GM12878 (cell line): ENCODE measurements around the gene PDGFD. TPM values are rescaled to one million over a fixed set of nuclear protein-coding genes. Genes with fewer than 3 reads are reported as not detected.

Source experiments
- ATAC-seq: fragments of 200-7000 bp; cut with Tn5 transposase; 3 replicates; pipeline ENCODE4 v1.9.1; 2020; ENCODE audit warnings: mild to moderate bottlenecking, moderate library complexity
- BruUV-seq: library from RNA; stranded (reverse); fragments of 400-500 nt; replicated peaks from 2 replicates; lab custom pipeline; 2021; lab: Mats Ljungman, UMichigan
- CTCF ChIA-PET: fragments of 300-600 bp; sonication (Branson Sonifier 250); formaldehyde crosslinking; extraction: SDS; loops from one replicate; lab custom pipeline; 2021; ENCODE audit warnings: inconsistent platforms; lab: Yijun Ruan, JAX
- POLR2A ChIA-PET: fragments of 350-600 bp; formaldehyde crosslinking; extraction: SDS; loops from one replicate; lab custom pipeline; 2021; ENCODE audit warnings: inconsistent platforms; lab: Charles Lee
- RAD21 ChIA-PET: fragments of 300-600 bp; sonication (Branson Sonifier 250); formaldehyde crosslinking; loops from one replicate; lab custom pipeline; 2023; ENCODE audit warnings: antibody characterized with exemption; ENCODE audit not compliant: unreplicated experiment; lab: Charles Lee
- SMC1A ChIA-PET: fragments of 300-600 bp; sonication (Branson Sonifier 250); formaldehyde crosslinking; loops from one replicate; lab custom pipeline; 2023; ENCODE audit not compliant: unreplicated experiment, uncharacterized antibody; lab: Charles Lee
- DNase-seq: peaks from one replicate; pipeline ENCODE4 v3.0.0-alpha.2; 2011; ENCODE audit warnings: low read depth, low spot score
- FAIRE-seq: peaks from 3 replicates; lab custom pipeline; 2011; peaks lifted over from hg19 to GRCh38; lab: Jason Lieb, UNC
- H2AFZ ChIP-seq: 2 replicates; pipeline ENCODE4 v1.6.0; 2011; ENCODE audit warnings: low read depth, low read length, control low read depth; ENCODE audit not compliant: control insufficient read depth
- H3K27ac ChIP-seq: 2 replicates; pipeline ENCODE4 v1.5.1; 2011; ENCODE audit warnings: control low read depth; ENCODE audit not compliant: control insufficient read depth, insufficient read depth
- H3K27me3 ChIP-seq, 2 experiments: replicated peaks in 1 of 2; 2 replicates each; pipeline versions ENCODE4 v1.6.0 to v1.6.1; 2011; ENCODE audit warnings: low read length in 1 of 2; ENCODE audit not compliant: control insufficient read depth in 2 of 2, insufficient read depth in 2 of 2
- H3K36me3 ChIP-seq, 2 experiments: 2 replicates each; pipeline ENCODE4 v1.5.1; 2011; ENCODE audit warnings: low read length in 1 of 2; ENCODE audit not compliant: control insufficient read depth in 2 of 2, insufficient read depth in 2 of 2
- H3K4me1 ChIP-seq: 2 replicates; pipeline ENCODE4 v1.6.1; 2011; ENCODE audit warnings: mild to moderate bottlenecking, low read length, moderate library complexity, mixed read lengths; ENCODE audit not compliant: control insufficient read depth, insufficient read depth
- H3K4me2 ChIP-seq: 2 replicates; pipeline ENCODE4 v1.6.0; 2011; ENCODE audit warnings: control low read depth; ENCODE audit not compliant: control insufficient read depth, insufficient read depth
- H3K4me3 ChIP-seq: fragments of 200-600 bp; sonication (generic); 2 replicates; pipeline ENCODE4 v1.5.1; 2016
- H3K79me2 ChIP-seq: 2 replicates; pipeline ENCODE4 v1.6.0; 2011; ENCODE audit warnings: low read length; ENCODE audit not compliant: control insufficient read depth, insufficient read depth
- H3K9ac ChIP-seq: 2 replicates; pipeline ENCODE4 v1.8.0; 2011; ENCODE audit warnings: low read length, control low read depth, mixed read lengths; ENCODE audit not compliant: control insufficient read depth, insufficient read depth
- H3K9me3 ChIP-seq: replicated peaks from 3 replicates; pipeline ENCODE4 v1.5.1; 2011; ENCODE audit warnings: mild to moderate bottlenecking, low read length; ENCODE audit not compliant: control insufficient read depth, insufficient read depth
- H4K20me1 ChIP-seq: 2 replicates; pipeline ENCODE4 v1.6.0; 2011; ENCODE audit not compliant: control insufficient read depth, insufficient read depth
- ASH2L ChIP-seq: fragments of 300-600, 200-600 bp; sonication (generic); IDR thresholded peaks from 2 replicates; pipeline ENCODE4 v1.6.1; 2017; ENCODE audit warnings: low read depth, mild to moderate bottlenecking, borderline replicate concordance
- BACH1 ChIP-seq: fragments of 450-650 bp; IDR thresholded peaks from 2 replicates; pipeline ENCODE4 v1.6.1; 2017; ENCODE audit warnings: mild to moderate bottlenecking, borderline replicate concordance
- BCL3 ChIP-seq: IDR thresholded peaks from 2 replicates; pipeline ENCODE4 v1.6.1; 2011; ENCODE audit warnings: borderline replicate concordance, low read depth, mild to moderate bottlenecking, moderate library complexity, low read length; ENCODE audit not compliant: insufficient read depth, poor library complexity, severe bottlenecking
- EED ChIP-seq: sonication (generic); IDR thresholded peaks from 2 replicates; pipeline ENCODE4 v1.6.1; 2016; ENCODE audit warnings: antibody characterized with exemption, low read depth
- FOXK2 ChIP-seq: fragments of 450-650 bp; IDR thresholded peaks from 2 replicates; pipeline ENCODE4 v1.6.1; 2017; ENCODE audit warnings: mild to moderate bottlenecking, moderate library complexity
- JUNB ChIP-seq: IDR thresholded peaks from 2 replicates; pipeline ENCODE4 v1.6.1; 2016; ENCODE audit warnings: antibody characterized with exemption, mild to moderate bottlenecking
- MTA2 ChIP-seq: fragments of 450-650 bp; IDR thresholded peaks from 2 replicates; pipeline ENCODE4 v1.6.1; 2016; ENCODE audit warnings: low read depth, mild to moderate bottlenecking, moderate library complexity
- MYC ChIP-seq: IDR thresholded peaks from 2 replicates; pipeline ENCODE4 v1.6.1; 2011; ENCODE audit warnings: mild to moderate bottlenecking, low read length, moderate library complexity, inconsistent platforms; ENCODE audit not compliant: insufficient read depth, insufficient replicate concordance, insufficient read length, severe bottlenecking
- NBN ChIP-seq: fragments of 450-650 bp; IDR thresholded peaks from 2 replicates; pipeline ENCODE4 v1.6.1; 2016
- RB1 ChIP-seq: fragments of 450-650 bp; formaldehyde crosslinking; IDR thresholded peaks from 2 replicates; pipeline ENCODE4 v1.6.1; 2017; ENCODE audit warnings: mild to moderate bottlenecking, borderline replicate concordance
- SPI1 ChIP-seq: IDR thresholded peaks from 2 replicates; pipeline ENCODE4 v1.6.1; 2011; ENCODE audit warnings: low read depth, mild to moderate bottlenecking, low read length, moderate library complexity, borderline replicate concordance; ENCODE audit not compliant: insufficient read depth
- SREBF1 ChIP-seq: IDR thresholded peaks from 2 replicates; pipeline ENCODE4 v1.6.1; 2012; ENCODE audit warnings: mild to moderate bottlenecking, low read length
- TAF1 ChIP-seq: IDR thresholded peaks from 2 replicates; pipeline ENCODE4 v1.6.1; 2011; ENCODE audit warnings: mild to moderate bottlenecking, low read depth, low read length, borderline replicate concordance
- YY1 ChIP-seq: IDR thresholded peaks from 2 replicates; pipeline ENCODE4 v1.6.1; 2011; ENCODE audit warnings: low read depth, mild to moderate bottlenecking, low read length
- WGBS: methylation state at CpG from one replicate; pipeline ENCODE4 v1.1.6; 2016; ENCODE audit warnings: low lambda C conversion rate; ENCODE audit not compliant: insufficient replicate concordance, insufficient coverage; ENCODE audit errors: missing lambda C conversion rate; 5-methylcytosine and 5-hydroxymethylcytosine counted together
- in situ Hi-C: fragments of 300-500 bp; cut with MboI; formaldehyde crosslinking; loops from 9 replicates; pipeline ENCODE4 v1.14.3; 2018; ENCODE audit warnings: mixed read lengths
- intact Hi-C: fragments of 100-400 bp; cut with micrococcal nuclease; formaldehyde crosslinking; loops from one replicate; pipeline ENCODE4 v1.14.2; 2022; ENCODE audit not compliant: unreplicated experiment
- polyA plus RNA-seq, 11 experiments: library from polyadenylated mRNA; depleted of rRNA in 4 of 11; unstranded in 6 of 11; stranded (reverse) in 5 of 11; fragments of >200 nt; fragmentation: Nextera tagmentation in 4 of 11; fragmentation: Illumina TruSeq in 1 of 11; extraction: Ambion mirVana in 4 of 11; extraction: Trizol in 1 of 11; gene quantifications; 1 replicate in 1 of 11; 2 replicates in 10 of 11; pipeline versions ENCODE4 v1.2.1 to v1.2.3, GENCODE V29; 2011 to 2016; ENCODE audit warnings: inconsistent platforms in 2 of 11, missing spikeins in 2 of 11, low read depth in 1 of 11
- total RNA-seq, 4 experiments: library from RNA; depleted of rRNA in 3 of 4; stranded (reverse); fragments of >200 nt in 3 of 4; fragmentation: Illumina TruSeq in 1 of 4; extraction: Trizol in 1 of 4; gene quantifications; 2 replicates each; pipeline versions ENCODE4 v1.2.1 to v1.2.3, GENCODE V29; 2013 to 2021
- TF ChIP-seq, protein P1 (sequence below): fragments of 450-650 bp; IDR thresholded peaks from 2 replicates; pipeline ENCODE4 v1.6.1; 2017; ENCODE audit warnings: mild to moderate bottlenecking, moderate library complexity

Gene PDGFD
- total and polyA plus RNA-seq, 10 of the 15 experiments (the other 5 are each of a cell fraction or from before 2014, with no cell fraction given), result 0.05 to 0.13 TPM; not detected in 8

GRCh38 chr11:103949781-103950180 is 214.2 kb downstream of the PDGFD start:
- no TSS peak for BruUV-seq
- no peak overlapping the region for H3K4me3 ChIP-seq
- WGBS, result 82% methylated on average over 5 of the region's 5 CpGs
- ChIA-PET POLR2A (no interaction called here), SMC1A (interaction anchor here (0.8 to 3.1 kb wide), 2 partner anchors 8 to 19 kb away, joined by 3 to 16 read pairs; no protein-coding TSS in a partner anchor), CTCF (no interaction called here), RAD21 (interaction anchor here (1.6 kb wide), 1 partner anchor 9 kb away, joined by 6 read pairs; no protein-coding TSS in a partner anchor)
- DNase-seq, result no peak
- H3K4me2 ChIP-seq, result no peak overlapping the region
- no peaks in the 10 kb centered on the region for H3K4me1 ChIP-seq
- H3K79me2 ChIP-seq, result no peaks in the 10 kb centered on the region
- no peak for FAIRE-seq
- intact Hi-C loops (no loop called here), in situ Hi-C loops (no loop called here)
- no peak overlapping the region for H3K27ac ChIP-seq
- H4K20me1 ChIP-seq, result no peaks in the 10 kb centered on the region
- H3K9ac ChIP-seq, result no peak overlapping the region
- no peak overlapping the region for H2AFZ ChIP-seq
- no peak for ATAC-seq
- H3K9me3 ChIP-seq, result no peaks in the 10 kb centered on the region
- no peak for TF ChIP-seq EED
- no peak for TF ChIP-seq MYC
- TF ChIP-seq JUNB, result no peak
- no peak for TF ChIP-seq BCL3
- no peak for TF ChIP-seq SPI1
- TF ChIP-seq RB1, result no peak
- no peak for TF ChIP-seq ASH2L
- no peak for TF ChIP-seq NBN
- no peak for TF ChIP-seq TAF1
- no peak for TF ChIP-seq MTA2
- no peak for TF ChIP-seq BACH1
- no peak for TF ChIP-seq SREBF1
- no peak for TF ChIP-seq FOXK2
- TF ChIP-seq, protein P1, sequence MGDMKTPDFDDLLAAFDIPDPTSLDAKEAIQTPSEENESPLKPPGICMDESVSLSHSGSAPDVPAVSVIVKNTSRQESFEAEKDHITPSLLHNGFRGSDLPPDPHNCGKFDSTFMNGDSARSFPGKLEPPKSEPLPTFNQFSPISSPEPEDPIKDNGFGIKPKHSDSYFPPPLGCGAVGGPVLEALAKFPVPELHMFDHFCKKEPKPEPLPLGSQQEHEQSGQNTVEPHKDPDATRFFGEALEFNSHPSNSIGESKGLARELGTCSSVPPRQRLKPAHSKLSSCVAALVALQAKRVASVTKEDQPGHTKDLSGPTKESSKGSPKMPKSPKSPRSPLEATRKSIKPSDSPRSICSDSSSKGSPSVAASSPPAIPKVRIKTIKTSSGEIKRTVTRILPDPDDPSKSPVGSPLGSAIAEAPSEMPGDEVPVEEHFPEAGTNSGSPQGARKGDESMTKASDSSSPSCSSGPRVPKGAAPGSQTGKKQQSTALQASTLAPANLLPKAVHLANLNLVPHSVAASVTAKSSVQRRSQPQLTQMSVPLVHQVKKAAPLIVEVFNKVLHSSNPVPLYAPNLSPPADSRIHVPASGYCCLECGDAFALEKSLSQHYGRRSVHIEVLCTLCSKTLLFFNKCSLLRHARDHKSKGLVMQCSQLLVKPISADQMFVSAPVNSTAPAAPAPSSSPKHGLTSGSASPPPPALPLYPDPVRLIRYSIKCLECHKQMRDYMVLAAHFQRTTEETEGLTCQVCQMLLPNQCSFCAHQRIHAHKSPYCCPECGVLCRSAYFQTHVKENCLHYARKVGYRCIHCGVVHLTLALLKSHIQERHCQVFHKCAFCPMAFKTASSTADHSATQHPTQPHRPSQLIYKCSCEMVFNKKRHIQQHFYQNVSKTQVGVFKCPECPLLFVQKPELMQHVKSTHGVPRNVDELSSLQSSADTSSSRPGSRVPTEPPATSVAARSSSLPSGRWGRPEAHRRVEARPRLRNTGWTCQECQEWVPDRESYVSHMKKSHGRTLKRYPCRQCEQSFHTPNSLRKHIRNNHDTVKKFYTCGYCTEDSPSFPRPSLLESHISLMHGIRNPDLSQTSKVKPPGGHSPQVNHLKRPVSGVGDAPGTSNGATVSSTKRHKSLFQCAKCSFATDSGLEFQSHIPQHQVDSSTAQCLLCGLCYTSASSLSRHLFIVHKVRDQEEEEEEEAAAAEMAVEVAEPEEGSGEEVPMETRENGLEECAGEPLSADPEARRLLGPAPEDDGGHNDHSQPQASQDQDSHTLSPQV, result no peak
- TF ChIP-seq YY1, result no peak
- no peaks in the 10 kb centered on the region for H3K27me3 ChIP-seq
- H3K36me3 ChIP-seq, result no peaks in the 10 kb centered on the region
